ENCODE data around the gene ABCG1. TPM values are rescaled to one million over a fixed set of nuclear protein-coding genes. Genes with fewer than 3 reads are reported as not detected.

The ABCG1 gene
- total and polyA plus RNA-seq, 2 of the 4 experiments (the other 2 are of a cell fraction) = 0.19 to 0.36 TPM

DNA sequence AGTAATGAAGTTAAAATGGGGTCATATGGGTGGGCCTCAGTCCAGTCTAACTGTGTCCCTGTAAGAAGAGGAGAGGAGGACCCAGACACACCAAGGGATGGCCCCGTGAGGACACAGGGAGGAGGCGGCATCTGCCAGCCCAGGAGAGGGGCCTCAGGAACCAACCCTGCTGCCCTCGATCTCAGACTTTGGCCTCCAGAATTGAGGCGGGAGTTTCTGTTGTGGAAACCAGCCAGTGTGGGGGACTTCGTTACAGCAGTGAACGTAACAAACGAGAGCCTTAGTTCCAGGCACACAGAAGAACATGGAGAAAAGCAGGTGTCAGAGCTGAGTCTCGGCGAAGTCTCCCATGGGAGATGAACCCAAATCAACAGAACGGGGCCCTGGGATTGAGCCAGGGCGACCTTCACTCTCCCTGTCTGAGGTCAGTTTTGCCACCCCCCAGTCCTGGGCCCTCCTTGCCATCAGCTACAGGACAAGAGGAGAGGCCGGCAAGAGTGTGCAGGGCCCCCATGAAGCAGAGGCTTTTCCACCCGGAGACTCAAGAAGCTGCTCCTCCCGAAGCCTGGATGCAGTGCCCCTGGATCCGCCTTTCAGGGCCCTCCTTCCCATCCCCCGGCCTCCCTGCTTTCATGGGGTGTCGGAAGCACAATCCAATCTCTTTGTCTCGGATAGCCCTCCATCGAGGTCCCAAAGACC lies 59.7 kb downstream of the ABCG1 start:
- ATAC-seq (ENCODE audit: low read depth) = no peak
- Histone ChIP-seq H3K18ac (ENCODE audit: low read depth, low read length) (no peak overlapping the region), H3K56ac (ENCODE audit: extremely low read depth, insufficient read depth, low read length) (no peak overlapping the region), H3K4me1 (ENCODE audit: control insufficient read depth, insufficient read depth, low read length) (peaks cover 7% of the 10 kb centered on the region; the same call in 1 of the 2 replicates), H2AK9ac (replicated peaks; ENCODE audit: low read depth, low read length, poor library complexity) (no peak overlapping the region), H2BK15ac (ENCODE audit: low read depth, low read length) (no peak overlapping the region), H3K4ac (ENCODE audit: low read depth, low read length) (no peak overlapping the region), H2BK5ac (ENCODE audit: low read depth, low read length, poor library complexity, severe bottlenecking) (no peak overlapping the region), H3K9me3 (ENCODE audit: control insufficient read depth, insufficient read depth, low read length) (no peaks in the 10 kb centered on the region), H2BK120ac (ENCODE audit: low read depth, low read length) (no peak overlapping the region; the same call in 1 of the 2 replicates), H3K4me3 (ENCODE audit: insufficient read depth, low read depth, low read length) (no peak overlapping the region), H3K4me2 (ENCODE audit: low read depth, low read length) (no peak overlapping the region), H3K27me3 (ENCODE audit: control insufficient read depth, insufficient read depth, low read length) (no peaks in the 10 kb centered on the region), H3K14ac (replicated peaks; ENCODE audit: low read depth, low read length) (no peak overlapping the region), H3K36me3 (ENCODE audit: control insufficient read depth, insufficient read depth, low read length) (peaks cover 19% of the 10 kb centered on the region; the same call in 1 of the 2 replicates), H4K5ac (ENCODE audit: low read depth, low read length) (no peak overlapping the region), H4K8ac (ENCODE audit: low read depth in 2 of 2, low read length in 2 of 2) (no peak overlapping the region), H3K79me1 (ENCODE audit: low read depth in 1 of 2, low read length in 2 of 2) (no peaks in the 10 kb centered on the region), H2AK5ac (ENCODE audit: low read depth, low read length) (peak overlapping the region; percentile 20), H4K91ac (ENCODE audit: insufficient read depth, low read depth, low read length) (no peak overlapping the region), H4K20me1 (ENCODE audit: insufficient read depth, low read length) (no peaks in the 10 kb centered on the region), H2AFZ (replicated peaks; ENCODE audit: low read length, poor library complexity) (no peak overlapping the region), H2BK20ac (ENCODE audit: low read depth, low read length) (no peak overlapping the region; the same call in 1 of the 2 replicates), H3K27ac (ENCODE audit: insufficient read depth, low read length) (no peak overlapping the region), H3K23ac (ENCODE audit: low read depth, low read length) (no peak overlapping the region), H3K9me1 (ENCODE audit: insufficient read depth, low read length) (peaks cover 4% of the 10 kb centered on the region; the same call in 1 of the 2 replicates), H3K9ac (ENCODE audit: low read depth, low read length) (no peak overlapping the region)
- no TSS peak for BruUV-seq (replicated peaks)
- no peak for DNase-seq
- CTCF ChIA-PET = no interaction called here
- in situ Hi-C loops (cut with MboI; ENCODE audit: low sequenced_read_pairs) (no loop called here), dilution Hi-C loops (cut with HindIII; ENCODE audit: low sequenced_read_pairs, unreplicated experiment) (no loop called here), intact Hi-C loops (cut with micrococcal nuclease) (no loop called here)
- POLR2A ChIA-PET (ENCODE audit: unreplicated experiment) = no interaction called here
- TF ChIP-seq CEBPB (IDR thresholded peaks at IDR 0.05; ENCODE audit: low read depth, low read length) (no peak), MXI1 (IDR thresholded peaks at IDR 0.05; ENCODE audit: borderline replicate concordance, low read depth, low read length) (no peak)
- TF ChIP-seq, protein P1, sequence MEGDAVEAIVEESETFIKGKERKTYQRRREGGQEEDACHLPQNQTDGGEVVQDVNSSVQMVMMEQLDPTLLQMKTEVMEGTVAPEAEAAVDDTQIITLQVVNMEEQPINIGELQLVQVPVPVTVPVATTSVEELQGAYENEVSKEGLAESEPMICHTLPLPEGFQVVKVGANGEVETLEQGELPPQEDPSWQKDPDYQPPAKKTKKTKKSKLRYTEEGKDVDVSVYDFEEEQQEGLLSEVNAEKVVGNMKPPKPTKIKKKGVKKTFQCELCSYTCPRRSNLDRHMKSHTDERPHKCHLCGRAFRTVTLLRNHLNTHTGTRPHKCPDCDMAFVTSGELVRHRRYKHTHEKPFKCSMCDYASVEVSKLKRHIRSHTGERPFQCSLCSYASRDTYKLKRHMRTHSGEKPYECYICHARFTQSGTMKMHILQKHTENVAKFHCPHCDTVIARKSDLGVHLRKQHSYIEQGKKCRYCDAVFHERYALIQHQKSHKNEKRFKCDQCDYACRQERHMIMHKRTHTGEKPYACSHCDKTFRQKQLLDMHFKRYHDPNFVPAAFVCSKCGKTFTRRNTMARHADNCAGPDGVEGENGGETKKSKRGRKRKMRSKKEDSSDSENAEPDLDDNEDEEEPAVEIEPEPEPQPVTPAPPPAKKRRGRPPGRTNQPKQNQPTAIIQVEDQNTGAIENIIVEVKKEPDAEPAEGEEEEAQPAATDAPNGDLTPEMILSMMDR (conservative IDR thresholded peaks at IDR 0.05; ENCODE audit: low read depth, low read length) = no peak
- WGBS, 2 experiments (ENCODE audit: extremely low coverage in 2 of 2, insufficient read length in 1 of 2) = 88% methylated on average over 4 of the region's 19 CpGs; no CpG with 5 or more reads in 1 of the 2 experiments
